Activated T-helper 9 cell treated with anti-CD3 and anti-CD28 coated beads, Interleukin-2, amount 50 U/mL, for 16 hours (primary cell): ENCODE results near the gene SORD.
"Not testable (repeated sequence)": the region's sequence is repeated elsewhere in the genome, so short reads cannot be mapped to it uniquely, and the experiment has no call there.

Source experiments
- DNase-seq: peaks from one replicate; pipeline ENCODE4 v3.0.0-alpha.2; 2020; ENCODE audit warnings: low read depth

Gene SORD

DNA sequence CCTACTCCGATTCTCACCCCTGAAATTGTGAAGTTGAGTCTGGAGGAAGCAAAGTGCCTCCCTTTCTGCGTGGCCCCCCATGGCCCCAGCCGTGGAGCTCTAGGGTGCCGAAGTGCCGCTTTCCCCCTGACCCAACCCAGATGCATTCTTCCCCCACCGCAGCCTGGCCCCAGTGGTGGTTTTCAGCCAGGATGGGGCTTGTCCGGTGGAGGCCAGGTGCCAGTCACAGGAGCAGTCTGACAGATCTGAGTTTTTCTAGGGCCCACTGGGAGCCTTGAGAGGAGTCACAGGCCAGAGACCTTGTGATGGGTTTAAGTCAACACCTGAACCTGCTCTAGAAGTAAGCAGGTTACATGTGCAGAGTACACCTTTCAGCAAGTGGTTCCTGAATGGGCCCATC, 39.3 kb downstream of the SORD start:
- not testable (repeated sequence) for DNase-seq

DNA sequence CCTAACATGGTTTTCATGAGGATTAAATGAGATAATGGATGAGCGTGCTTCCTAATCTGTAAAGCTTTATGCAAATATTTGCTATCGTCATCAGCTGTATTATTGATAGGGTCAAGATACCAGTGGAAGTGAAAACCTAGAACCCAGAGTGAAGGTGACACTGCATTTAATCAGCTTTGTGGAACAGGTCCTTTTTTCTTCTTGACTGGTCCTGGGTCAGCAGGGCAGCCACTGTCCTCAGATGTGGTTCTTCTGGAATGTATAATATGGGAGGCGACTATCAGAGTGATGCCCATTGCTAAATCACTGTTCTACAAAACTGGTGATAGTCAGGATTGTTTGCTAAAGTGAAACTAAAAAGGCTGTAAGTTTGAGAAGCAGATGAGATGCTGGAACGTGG, 41.4 kb downstream of the SORD start:
- DNase-seq: no peak

DNA sequence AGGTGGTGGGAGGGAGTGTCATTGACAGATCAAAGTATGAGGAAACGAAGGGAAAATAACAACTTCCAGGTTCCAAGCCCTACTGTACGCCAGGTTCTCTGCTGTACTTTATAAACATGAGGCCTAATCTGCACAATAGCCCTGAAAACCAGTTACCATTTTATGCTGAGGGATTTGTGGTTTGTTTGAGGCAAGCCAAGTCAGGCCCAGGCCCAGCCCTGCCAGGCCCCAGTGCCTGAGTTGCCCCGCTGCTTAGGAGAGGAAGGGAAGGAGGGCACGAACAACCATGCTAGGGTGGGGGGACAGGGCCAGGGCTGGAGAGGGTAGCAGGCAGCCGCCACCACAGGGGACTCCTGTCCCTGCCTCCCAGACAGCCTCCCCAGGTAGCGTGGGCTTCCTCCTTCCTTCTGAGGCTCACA, 47.0 kb downstream of the SORD start:
- DNase-seq: not testable (repeated sequence)

DNA sequence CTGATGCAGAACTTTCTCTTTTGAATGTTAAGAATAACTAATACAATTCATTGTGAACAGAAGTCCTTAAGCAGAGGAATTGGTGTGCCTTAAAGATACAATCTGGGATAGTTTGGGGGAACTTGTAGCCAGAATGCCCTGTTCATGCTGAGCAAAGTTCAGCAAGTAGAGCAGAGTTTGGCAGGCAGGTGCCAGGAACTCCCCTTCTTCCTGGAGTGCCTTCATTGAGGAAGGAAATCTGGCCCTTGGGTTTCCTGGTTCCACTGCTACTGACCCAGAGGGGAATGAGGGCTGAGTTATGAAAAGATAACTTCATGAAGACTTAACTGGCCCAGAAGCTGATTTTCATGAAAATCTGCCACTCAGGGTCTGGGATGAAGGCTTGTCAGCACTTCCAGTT, 50.6 kb downstream of the SORD start:
- not testable (repeated sequence) for DNase-seq

DNA sequence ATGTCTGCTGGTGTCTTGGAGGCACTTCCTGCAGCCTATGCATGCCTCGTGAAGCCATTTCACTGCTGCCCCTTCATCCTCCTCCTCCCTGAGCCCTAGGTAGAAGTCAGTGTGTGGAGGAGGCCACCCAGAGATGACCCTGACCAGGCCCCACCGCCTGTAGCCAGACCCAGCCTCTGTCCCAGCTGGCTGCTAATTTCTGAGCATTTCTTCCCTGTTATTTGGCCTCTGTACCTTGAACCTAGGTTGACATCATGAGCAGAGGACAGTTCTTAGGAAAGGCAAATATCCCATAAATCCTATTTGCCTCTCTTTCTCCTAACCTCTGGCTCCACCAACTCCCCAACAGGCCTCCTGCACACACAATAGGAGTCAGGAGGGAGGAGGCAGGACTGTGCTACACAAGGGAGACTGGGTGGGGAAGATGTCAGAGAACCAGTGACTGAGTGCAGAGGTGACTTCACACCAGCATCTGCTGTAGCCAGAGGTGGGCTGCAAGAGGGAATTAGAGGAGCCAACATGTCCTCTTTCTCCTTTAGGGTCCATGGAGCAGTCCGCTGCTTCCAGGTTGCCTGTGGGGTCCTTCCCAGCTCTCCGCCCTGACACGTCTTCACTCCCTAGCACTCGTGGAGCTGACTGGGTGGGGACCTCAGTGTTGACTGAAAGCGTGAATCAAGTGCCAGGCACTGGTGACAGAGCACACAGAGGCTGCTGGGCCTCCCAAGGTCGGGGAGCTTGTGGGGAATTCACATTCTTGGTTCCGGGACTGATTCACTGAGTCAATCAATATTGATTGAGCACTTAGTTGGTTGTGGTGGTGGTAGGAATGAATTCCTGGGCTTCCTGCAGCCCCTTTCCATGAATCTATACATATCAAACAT, 52.7 kb downstream of the SORD start:
- not testable (repeated sequence) for DNase-seq

DNA sequence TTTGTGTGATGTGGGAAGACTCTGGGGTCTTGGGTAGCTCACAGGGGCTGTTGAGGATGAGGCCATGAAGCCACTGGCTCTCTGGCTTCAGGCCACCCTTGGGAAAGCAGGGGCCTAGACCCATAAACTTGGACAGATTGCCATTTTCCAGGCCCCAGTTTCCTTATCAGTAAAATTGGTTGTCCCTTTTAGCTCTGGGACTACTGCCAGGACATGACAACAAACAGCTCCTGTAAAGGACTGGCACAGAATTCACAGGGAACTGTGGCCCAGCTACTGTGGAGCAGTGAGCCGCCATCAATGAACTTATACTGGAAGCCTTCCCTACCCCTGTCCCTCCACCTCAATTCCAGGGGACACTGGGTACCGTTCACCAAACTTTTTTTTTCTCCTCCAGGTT, 54.4 kb downstream of the SORD start:
- not testable (repeated sequence) for DNase-seq

DNA sequence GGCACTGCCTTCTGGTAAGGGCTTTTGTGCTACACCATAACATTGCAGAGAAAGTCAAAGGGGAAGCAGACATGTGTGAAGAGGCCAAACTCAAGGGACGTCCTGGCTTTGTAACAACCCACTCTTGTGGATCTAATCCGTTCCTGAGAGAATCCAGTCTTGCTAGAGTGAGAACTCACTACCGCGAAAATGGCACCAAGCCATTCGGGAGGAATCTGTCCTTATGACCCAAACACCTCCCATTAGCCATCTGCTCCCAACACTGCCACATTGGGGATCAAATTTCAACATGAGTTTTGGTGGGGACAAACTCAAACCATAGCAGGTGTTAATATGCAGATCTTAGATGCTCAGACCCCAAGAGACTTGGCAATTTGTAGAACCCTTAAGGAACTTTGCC, 56.2 kb downstream of the SORD start:
- not testable (repeated sequence) for DNase-seq

DNA sequence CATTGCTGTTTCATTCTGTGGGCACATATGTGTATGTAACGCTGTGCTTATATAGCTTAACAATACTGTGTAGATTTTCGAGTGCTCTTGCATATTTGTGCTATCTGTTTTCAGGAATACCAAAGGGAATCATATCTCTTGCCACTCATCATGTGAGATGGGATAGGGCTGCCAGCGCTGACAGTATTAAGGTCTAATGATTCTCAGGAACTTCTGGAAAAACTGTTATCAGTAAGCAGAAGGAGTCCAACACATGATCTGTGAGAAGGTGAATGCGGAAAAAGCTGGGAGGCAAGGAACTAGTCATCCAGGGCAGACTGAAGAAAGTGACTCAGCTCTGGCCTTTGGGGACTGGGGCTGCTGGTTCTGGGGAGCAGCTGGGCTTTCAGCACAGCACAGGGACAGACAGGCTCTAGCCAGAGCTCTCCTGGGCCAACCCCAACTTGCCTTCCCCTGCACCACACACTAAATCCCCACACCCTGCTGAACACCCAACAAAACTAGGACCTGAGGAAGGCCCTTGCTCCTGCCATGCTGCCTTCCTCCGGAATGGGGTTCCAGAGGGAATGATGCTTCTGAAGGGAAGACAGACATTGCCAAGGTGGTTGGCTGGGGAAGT, 56.7 kb downstream of the SORD start:
- not testable (repeated sequence) for DNase-seq

DNA sequence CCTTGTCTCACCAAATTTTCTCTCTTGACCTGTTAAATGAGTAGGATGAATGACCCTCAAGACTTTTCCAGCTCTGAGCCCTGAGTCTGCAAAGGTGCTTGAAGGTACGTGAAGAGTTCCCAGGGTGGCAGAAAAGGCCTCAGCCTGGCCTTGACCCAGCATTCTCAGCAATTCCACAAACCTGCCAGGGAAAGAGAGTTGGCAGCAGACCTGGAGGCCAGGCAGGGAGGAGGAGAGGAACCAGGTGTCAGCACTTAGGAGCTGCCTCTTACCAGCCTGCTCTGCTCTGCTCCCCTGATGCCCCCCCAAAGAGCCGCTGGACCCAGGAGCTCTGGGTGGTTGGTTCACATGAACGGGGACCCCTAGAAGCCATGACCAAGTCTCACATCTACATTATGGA, 57.6 kb downstream of the SORD start:
- not testable (repeated sequence) for DNase-seq

DNA sequence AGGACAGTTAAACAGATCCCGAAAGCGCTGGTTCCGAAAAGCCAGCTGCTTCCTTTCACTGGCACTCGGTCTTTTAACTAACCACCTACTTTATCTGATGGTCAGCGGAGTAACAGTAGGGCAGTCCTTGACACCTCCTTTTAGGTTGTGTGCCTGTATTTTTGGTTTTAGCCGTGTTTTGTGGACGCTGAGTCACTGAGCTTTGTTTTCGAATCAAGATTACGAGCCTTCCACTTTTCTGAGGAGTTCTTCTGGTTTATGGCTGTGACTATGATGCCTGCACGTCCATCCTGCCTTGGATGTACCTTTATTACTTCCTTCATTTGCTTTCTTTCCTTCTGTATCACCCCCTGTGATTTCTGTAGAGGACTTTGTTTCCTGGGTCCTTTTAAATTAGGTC, 59.4 kb downstream of the SORD start:
- not testable (repeated sequence) for DNase-seq

DNA sequence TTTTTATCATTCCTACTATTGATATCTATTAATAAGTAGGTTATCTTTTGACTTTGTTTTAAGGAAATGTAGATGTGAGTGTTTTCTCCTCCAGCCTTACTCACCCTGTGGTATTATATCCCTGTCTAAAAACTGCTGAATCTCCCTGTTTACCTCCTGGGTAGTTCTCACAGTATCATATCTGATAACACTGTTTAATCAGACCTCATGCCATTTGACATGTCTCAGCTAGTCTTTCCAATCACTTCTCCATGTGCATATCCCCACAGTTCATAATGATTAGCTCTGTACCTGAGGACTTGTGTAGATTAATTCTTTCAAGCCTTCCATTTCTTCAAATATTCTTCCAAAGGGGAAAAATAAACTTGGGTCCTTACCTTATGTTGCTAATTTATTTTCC, 60.2 kb downstream of the SORD start:
- DNase-seq: no peak

DNA sequence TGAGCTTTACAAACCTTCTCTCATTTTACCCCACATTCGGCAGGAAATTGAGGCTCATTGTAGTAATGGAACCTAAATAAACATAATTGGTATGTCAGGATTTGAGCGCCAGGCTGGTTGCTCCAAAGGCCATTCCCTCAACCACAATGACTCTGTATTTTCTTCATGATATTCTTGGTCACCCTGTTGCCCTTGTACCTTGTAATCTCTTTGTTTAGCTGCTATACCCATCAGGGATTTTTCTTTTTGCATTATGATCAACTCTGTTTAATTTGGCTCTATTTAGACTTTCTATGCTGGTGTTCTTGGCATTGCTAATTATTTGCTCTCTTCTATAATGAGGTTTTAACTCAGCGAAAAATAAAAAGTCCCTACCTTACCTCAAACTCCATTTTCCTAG, 61.2 kb downstream of the SORD start:
- DNase-seq: no peak

DNA sequence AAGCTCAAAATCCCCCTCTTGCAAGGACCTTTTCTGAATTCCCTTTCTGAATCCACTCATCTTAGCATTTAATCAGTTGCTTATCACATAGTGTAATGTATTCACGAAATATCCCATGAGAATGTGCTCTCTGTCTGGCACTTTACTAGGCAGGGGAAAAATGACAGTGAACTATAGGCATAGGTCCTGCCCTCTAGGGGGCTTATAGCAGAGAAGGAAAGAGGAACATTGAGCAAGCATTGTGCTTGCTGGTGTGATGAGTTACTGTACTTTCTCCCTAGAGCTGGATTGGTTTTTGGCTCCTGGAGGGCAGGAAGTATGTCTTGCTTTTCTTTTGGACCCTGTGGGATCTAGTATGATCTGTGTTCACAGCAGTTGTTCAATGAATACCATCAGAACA, 64.5 kb downstream of the SORD start:
- no peak for DNase-seq

DNA sequence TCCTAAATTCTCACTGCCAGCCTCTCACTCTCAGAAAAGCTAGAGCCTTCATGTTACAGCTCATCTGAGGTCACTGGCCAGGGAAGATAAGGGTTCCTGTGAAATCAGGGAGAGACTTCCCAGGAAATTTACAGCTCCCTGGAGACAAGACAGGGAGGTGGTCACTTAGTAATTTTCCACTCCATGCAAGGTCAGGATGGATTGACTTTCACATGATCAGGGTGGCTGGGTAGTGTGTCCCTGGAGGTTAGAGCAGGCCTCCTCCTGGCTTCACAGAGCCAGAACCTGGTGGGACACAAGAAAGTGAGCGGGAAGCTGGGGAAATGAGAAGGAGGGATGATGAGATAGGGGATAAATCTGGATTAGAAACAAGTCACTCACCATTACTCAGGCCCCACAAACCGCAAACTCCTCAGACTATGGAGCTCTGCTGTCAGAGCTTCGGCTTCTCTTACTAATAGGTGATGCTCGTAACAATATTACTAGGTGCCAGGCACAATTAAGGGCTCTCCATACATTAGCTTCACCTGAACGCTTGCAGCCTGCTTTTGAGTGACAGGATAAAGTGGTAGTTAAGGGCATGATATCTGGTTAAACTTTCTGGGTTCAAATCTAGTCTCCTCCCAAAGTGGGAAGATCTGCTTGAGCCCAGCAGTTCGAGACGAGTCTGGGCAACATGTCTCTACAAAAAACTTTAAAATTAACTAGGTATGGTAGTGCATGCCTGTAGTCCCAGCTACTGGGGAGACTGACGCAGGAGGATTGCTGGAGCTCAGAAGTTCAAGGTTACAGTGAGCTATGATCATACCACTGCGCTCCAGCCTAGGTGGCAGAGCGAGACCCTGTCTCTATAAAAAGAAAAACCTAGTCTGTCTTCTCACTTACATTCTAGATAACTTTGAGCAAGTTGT, 66.1 kb downstream of the SORD start:
- DNase-seq: no peak

DNA sequence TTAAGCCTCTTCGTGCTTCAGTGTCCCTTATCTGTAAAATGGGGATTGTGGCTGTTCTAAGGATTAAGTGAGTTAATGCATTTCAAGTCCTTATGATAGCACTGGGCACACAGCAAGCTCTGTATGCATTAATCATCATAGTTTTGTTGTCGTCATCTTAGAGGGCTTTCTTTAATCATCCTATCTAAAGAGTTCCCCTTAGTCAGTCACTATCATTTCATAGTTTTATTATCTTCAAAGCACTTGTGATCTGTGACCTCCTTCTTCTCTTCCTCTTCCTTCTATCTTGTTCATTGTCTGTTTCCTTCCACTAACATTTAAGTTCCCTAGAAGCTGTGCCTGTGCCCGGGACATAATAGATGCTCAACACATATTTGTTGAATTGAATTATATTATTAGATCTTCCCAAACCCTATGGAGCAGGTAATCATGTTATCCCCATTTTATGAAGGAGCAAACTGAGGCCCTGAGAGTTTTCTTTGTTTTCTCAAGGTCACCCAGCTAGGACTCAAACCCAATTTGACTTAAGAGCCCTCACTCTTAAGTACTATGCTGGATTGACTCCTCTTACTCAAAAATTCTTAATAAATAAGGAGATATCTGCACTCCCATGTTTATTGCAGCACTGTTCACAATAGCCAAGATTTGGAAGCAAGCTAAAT, 66.8 kb downstream of the SORD start:
- no peak for DNase-seq

DNA sequence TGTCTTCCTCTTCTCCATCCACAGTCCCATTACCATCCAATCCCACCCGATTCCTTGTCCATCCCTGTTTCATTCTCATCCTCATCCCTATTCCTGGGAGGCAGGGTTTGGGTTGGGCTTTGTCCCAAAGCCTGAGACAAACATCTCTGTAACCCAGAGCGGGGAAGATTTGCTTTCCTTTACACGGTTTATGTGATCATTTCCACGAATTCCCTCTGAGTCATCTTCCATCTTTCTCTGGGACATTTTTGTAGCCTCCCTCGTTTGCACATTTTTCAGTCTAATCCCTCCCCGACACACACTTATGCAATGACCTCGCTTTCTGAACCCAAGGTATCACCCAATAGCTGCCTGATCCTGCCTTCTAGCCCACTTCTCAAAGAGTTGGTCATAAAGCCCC, 68.2 kb downstream of the SORD start:
- no peak for DNase-seq

DNA sequence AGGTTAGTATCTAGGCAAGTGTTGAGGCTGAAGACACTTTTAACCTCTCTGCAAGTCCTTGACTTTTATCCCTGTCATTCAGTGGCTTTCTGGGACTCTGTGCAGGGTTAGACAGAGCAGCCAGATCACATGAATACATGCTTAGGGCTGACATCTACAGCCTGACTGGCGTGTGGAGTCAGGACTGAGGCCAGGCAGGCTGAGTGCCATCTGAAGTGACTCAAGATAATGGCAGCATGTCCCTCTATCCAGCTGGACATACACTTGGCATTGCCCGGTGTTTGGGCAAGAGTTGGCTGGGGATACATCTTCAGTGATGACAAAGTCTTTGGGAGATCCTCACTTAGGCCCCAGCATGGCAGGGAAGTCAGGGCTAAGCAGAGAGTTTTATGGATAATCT, 68.6 kb downstream of the SORD start:
- no peak for DNase-seq

DNA sequence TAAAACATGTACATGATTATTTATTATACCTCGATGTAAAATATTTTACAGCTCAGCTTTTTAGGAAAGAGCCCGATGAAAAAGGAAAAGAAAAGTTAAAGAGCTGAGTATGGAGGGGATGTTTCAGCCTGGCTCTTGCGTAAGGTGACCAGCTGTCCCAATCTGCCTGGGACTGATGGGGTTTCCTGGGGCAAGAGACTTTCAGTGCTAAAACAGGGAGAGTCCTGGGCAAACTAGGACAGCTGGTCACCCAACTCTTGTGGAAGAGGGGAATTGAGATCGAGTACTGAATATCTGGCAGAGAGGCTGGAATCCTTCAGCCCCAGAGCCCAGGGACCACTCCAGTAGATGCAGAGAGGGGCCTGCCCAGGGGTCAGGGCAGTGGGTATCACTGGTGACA, 70.0 kb downstream of the SORD start:
- no peak for DNase-seq

DNA sequence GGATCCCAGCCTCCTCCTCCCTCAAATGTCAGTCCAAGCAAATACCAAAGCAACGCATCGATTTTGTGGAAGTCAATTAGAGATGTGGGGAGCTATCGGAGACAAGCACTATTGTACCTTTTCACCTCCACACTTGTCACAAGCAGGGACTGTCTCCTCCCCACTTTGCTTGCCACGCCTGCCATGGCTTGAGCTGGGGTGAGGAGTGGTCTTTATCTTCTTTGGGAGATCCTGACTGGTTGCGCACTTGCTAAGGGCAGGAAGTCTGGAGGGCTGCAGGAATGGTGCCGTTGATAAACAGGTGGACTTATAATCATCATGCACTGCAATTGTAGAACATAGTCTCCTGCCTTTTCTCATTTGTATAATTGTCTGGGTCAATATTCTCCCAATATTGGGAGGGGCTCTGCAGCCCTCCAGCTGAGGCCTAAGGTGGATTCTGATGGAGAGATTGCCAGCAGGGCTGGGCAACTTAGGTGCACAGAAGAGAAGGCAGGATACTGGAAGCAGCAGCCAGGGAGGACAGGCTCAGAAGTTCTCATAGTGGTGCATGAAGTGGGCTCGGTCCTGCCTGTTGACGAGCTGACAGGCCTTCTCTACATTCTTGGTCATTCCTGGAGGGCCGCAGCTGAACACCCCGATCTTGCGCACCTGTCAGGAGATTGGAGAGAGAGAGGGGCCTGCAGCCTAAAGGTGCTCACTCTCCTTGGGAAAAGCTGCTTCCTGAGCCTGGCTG, 70.8 kb downstream of the SORD start:
- no peak for DNase-seq

DNA sequence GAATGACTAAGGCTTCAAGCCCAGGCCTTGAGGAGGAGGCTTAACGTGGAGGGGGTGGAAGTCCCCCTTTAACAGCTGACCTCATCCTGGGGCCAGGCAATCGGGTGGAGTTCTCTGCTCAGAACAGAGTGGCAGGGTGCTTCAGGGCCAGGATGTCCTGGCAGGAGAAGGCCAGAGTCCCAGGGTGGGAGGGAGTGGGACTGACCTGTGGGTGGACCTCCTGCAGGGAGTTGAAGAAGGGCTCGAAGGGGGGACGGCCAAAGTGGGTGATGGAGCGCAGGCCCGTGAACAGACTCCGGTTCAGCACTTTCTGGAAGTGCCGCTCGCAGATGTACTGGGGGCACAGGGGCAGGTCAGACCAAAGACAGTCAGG, 71.3 kb downstream of the SORD start:
- no peak for DNase-seq

DNA sequence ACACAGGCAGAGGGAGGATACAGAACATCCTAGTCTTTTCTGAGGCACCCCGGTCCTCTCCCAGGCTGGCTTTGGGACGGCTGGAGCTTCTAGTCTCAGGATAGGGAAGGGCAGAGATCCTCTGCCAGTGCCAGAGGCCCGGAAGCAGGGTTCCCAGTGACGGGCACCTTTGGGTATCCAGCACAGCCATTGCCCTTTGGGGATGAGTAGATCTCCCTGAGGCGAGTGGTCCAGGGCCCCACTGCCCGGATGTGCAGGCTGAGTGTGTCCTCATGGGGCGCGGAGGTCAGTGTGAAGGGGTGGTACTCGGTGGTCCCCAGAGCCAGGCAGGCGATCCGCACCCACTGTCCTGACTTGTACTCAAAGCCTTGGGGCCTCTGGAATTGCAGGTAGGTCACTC, 72.7 kb downstream of the SORD start:
- DNase-seq: no peak
